ENCODE data around the gene TMEM204. TPM values are rescaled to one million over a fixed set of nuclear protein-coding genes. Genes with fewer than 3 reads are reported as not detected.

The TMEM204 gene
- total RNA-seq, 1 experiment from 2014 or later: not detected

DNA sequence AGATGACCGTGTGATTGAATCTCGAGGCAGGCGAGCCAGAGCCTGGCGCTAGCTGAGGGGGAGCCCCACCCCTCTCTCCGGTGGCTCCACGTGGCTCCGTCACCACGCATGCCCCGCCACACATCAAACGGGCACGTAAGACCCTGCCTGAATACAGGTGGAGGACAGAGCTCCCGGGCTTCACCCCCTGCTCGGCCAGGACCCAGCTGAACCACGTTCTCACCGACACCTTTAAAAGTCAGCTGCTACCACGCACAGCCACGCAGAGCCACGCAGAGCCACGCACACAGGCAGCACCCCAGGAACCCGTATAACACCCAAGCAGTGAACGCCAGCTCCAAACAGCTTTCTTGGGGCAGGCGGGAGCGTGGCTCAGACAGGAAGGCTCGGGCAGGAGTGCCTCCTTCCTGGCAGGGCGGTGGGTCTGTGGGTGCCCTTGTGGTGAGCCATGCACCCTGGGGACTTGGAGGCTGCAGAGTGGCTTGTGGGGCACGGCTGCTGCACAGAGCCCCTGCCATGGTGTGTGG, 4.4 kb downstream of the TMEM204 start:
- H3K4me3 ChIP-seq: no peak overlapping the region
- H3K9me2 ChIP-seq (ENCODE audit: insufficient read depth): no peaks in the 10 kb centered on the region
- no peak for DNase-seq
- H3K4me1 ChIP-seq (replicated peaks; ENCODE audit: insufficient read depth): peaks cover 9% of the 10 kb centered on the region
- no peak overlapping the region for H2AFZ ChIP-seq
- H3K27ac ChIP-seq: no peak overlapping the region
- H3K79me2 ChIP-seq (ENCODE audit: low read depth): no peaks in the 10 kb centered on the region
- H3F3A ChIP-seq (ENCODE audit: insufficient read depth, low read depth): no peaks in the 10 kb centered on the region
- H4K20me1 ChIP-seq (ENCODE audit: insufficient read depth): no peaks in the 10 kb centered on the region
- H3K4me2 ChIP-seq: no peak overlapping the region
- no TSS peak for BruUV-seq (replicated peaks)
- H3K36me3 ChIP-seq (ENCODE audit: low read depth): no peaks in the 10 kb centered on the region
- no peaks in the 10 kb centered on the region for H3K9me3 ChIP-seq (ENCODE audit: insufficient read depth, low read depth)
- TF ChIP-seq, protein P1, sequence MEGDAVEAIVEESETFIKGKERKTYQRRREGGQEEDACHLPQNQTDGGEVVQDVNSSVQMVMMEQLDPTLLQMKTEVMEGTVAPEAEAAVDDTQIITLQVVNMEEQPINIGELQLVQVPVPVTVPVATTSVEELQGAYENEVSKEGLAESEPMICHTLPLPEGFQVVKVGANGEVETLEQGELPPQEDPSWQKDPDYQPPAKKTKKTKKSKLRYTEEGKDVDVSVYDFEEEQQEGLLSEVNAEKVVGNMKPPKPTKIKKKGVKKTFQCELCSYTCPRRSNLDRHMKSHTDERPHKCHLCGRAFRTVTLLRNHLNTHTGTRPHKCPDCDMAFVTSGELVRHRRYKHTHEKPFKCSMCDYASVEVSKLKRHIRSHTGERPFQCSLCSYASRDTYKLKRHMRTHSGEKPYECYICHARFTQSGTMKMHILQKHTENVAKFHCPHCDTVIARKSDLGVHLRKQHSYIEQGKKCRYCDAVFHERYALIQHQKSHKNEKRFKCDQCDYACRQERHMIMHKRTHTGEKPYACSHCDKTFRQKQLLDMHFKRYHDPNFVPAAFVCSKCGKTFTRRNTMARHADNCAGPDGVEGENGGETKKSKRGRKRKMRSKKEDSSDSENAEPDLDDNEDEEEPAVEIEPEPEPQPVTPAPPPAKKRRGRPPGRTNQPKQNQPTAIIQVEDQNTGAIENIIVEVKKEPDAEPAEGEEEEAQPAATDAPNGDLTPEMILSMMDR (conservative IDR thresholded peaks at IDR 0.05): no peak
- TF ChIP-seq EZH2 (IDR thresholded peaks at IDR 0.05; ENCODE audit: low read depth): no peak
- POLR2A ChIA-PET (ENCODE audit: unreplicated experiment): no interaction called here
- intact Hi-C loops (cut with micrococcal nuclease; ENCODE audit: unreplicated experiment): no loop called here
- no peaks in the 10 kb centered on the region for H3K27me3 ChIP-seq (ENCODE audit: insufficient read depth, low read depth)
- CTCF ChIA-PET: no interaction called here

DNA sequence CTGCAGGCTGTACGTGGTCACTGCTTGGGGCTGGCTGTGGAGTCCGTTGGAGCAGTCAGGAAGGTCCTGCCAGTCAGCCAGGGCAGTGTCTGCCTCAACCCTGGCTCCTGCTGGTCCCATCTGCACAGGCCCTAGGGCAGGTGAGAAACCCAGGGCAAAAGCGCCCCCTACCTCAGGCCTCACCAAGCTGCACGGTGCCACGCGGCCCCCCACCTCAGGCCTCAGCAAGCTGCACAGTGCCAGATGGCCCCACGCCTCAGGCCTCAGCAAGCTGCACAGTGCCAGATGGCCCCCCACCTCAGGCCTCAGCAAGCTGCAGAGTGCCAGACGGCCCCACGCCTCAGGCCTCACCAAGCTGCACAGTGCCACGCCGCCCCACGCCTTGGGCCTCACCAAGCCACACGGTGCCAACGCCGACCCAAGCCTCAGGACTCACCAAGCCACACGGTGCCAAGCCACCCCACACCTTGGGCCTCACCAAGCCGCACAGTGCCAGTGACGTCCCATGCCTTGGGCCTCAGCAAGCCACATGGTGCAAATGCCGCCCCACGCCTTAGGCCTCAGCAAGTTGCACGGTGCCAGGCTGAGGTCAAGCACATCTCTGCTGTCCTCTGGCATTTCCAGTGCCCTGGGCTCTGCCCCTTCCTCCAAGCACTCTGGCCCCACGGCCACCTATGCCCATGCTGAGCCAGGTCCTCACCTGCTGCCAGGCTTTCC, 5.5 kb downstream of the TMEM204 start:
- no TSS peak for BruUV-seq (replicated peaks)

DNA sequence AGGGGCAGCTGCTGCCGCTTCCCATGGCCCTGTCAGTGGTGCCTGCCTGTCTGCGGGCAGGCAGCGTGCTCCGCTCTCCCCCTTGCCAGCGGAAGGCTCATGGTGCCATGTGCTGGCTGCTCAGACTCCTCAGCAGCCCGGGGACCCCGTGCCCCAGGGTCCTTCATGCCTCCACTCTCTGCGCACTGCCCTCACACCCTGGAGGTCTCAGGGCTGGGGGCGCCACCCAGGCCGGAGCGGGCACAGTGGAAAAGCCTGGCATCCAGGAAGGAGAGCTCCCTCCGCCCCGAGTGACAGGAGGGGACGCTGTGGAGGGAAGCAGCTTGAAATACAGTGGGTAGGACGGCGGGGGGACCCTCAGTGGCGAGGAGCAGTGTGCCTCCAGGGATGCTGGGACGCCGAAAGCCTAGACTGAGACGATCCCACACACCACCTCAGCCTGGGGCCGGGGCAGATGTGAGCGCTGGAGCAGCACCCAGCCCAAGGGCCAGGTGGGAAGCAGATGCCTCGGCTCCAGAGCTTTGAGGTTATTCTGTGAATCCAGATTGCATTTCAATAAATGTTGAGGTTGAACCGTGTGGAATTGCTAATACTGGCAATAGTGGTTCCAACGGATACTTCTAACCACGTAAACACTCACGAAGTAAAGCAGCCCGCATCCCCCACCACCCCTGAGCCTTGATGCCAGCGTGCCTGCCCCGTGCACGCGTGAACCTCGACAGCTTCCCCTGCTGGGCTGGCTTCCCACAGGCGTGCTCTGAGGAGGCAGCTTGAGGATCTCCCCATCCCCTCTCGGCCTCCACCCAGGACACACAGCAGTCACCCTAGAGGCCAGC, 6.5 kb downstream of the TMEM204 start:
- Histone ChIP-seq H3K9me2 (ENCODE audit: insufficient read depth) (no peaks in the 10 kb centered on the region), H3K4me3 (no peak overlapping the region), H3K27me3 (ENCODE audit: insufficient read depth, low read depth) (no peaks in the 10 kb centered on the region), H3K79me2 (ENCODE audit: low read depth) (no peaks in the 10 kb centered on the region), H3K4me1 (replicated peaks; ENCODE audit: insufficient read depth) (peaks cover 20% of the 10 kb centered on the region), H4K20me1 (ENCODE audit: insufficient read depth) (no peaks in the 10 kb centered on the region), H2AFZ (no peak overlapping the region), H3K27ac (no peak overlapping the region), H3K9me3 (ENCODE audit: insufficient read depth, low read depth) (no peaks in the 10 kb centered on the region), H3K36me3 (ENCODE audit: low read depth) (no peaks in the 10 kb centered on the region), H3F3A (ENCODE audit: insufficient read depth, low read depth) (peaks cover 9% of the 10 kb centered on the region), H3K4me2 (no peak overlapping the region)
- no peak for DNase-seq
- intact Hi-C loops (cut with micrococcal nuclease; ENCODE audit: unreplicated experiment): loop anchor here (5.0 kb wide), 1 partner anchor 72 kb away; the partner anchor contains the start of genes CRAMP1 and IFT140
- BruUV-seq (replicated peaks): no TSS peak
- CTCF ChIA-PET: no interaction called here
- TF ChIP-seq EZH2 (IDR thresholded peaks at IDR 0.05; ENCODE audit: low read depth): no peak
- TF ChIP-seq, protein P1 (conservative IDR thresholded peaks at IDR 0.05): no peak
- POLR2A ChIA-PET (ENCODE audit: unreplicated experiment): no interaction called here

More for the DNA sequence above, 5.5 kb downstream of the TMEM204 start:
- Histone ChIP-seq H3K4me3 (no peak overlapping the region), H3K79me2 (ENCODE audit: low read depth) (no peaks in the 10 kb centered on the region), H4K20me1 (ENCODE audit: insufficient read depth) (no peaks in the 10 kb centered on the region), H2AFZ (no peak overlapping the region), H3K36me3 (ENCODE audit: low read depth) (no peaks in the 10 kb centered on the region), H3K4me2 (no peak overlapping the region), H3F3A (ENCODE audit: insufficient read depth, low read depth) (peaks cover 9% of the 10 kb centered on the region; the same call in 1 of the 2 replicates), H3K9me2 (ENCODE audit: insufficient read depth) (no peaks in the 10 kb centered on the region), H3K4me1 (replicated peaks; ENCODE audit: insufficient read depth) (peaks cover 20% of the 10 kb centered on the region), H3K27ac (no peak overlapping the region), H3K27me3 (ENCODE audit: insufficient read depth, low read depth) (no peaks in the 10 kb centered on the region), H3K9me3 (ENCODE audit: insufficient read depth, low read depth) (no peaks in the 10 kb centered on the region)
- POLR2A ChIA-PET (ENCODE audit: unreplicated experiment): interaction anchor here (0.7 kb wide), 1 partner anchor 147 kb away, joined by 4 read pairs; no protein-coding TSS in a partner anchor
- TF ChIP-seq, protein P1 (conservative IDR thresholded peaks at IDR 0.05): no peak; the same call in 1 of the 2 replicates
- TF ChIP-seq EZH2 (IDR thresholded peaks at IDR 0.05; ENCODE audit: low read depth): no peak
- DNase-seq: no peak
- intact Hi-C loops (cut with micrococcal nuclease; ENCODE audit: unreplicated experiment): no loop called here
- CTCF ChIA-PET: no interaction called here

Data from PC-9 (cell line).